SKM-1 treated with dmso at 0.1 percent for 144 hours (cell line): Measurements from ENCODE around the gene GAL.
A peak's percentile ranks its signal among the peaks of the same experiment; 100 is the strongest.

Experiments used
- DNase-seq: peaks from one replicate; lab custom pipeline; 2025; ENCODE audit not compliant: unreplicated experiment; lab: John Stamatoyannopoulos, UW

GAL gene

GRCh38 chr11:68680541-68681231 lies 3.7 kb upstream of the GAL start:
- no peak for DNase-seq

- peak; percentile 76 for DNase-seq
Measured at GRCh38 chr11:68682531-68682961, 1.8 kb upstream of the GAL start.

- no peak for DNase-seq
Measured at GRCh38 chr11:68683121-68683520, 1.2 kb upstream of the GAL start.

- DNase-seq = no peak
Measured at GRCh38 chr11:68683536-68684384, 584 bp upstream of the GAL start.

- DNase-seq = no peak
Measured at GRCh38 chr11:68685656-68686380, 1.5 kb downstream of the GAL start.

GRCh38 chr11:68686486-68686885 lies 2.1 kb downstream of the GAL start:
- DNase-seq = no peak

- no peak for DNase-seq
Measured at GRCh38 chr11:68687311-68687710, 3.0 kb downstream of the GAL start.

GRCh38 chr11:68687986-68688385 lies 3.6 kb downstream of the GAL start:
- DNase-seq = no peak

- no peak for DNase-seq
Measured at GRCh38 chr11:68688881-68689280, 4.5 kb downstream of the GAL start.

- no peak for DNase-seq
Measured at GRCh38 chr11:68689737-68690625, 5.6 kb downstream of the GAL start.

GRCh38 chr11:68690671-68691401 lies 6.5 kb downstream of the GAL start:
- DNase-seq = no peak

GRCh38 chr11:68691402-68691784 lies 7.0 kb downstream of the GAL start:
- DNase-seq = no peak

- no peak for DNase-seq
Measured at GRCh38 chr11:68692115-68692514, 7.8 kb downstream of the GAL start.

GRCh38 chr11:68692871-68693483 lies 8.6 kb downstream of the GAL start:
- DNase-seq = no peak

GRCh38 chr11:68693484-68693882 lies 9.1 kb downstream of the GAL start:
- DNase-seq = no peak

GRCh38 chr11:68694431-68695297 lies 10.3 kb downstream of the GAL start:
- DNase-seq = no peak

- DNase-seq = no peak
Measured at GRCh38 chr11:68695531-68695930, 11.2 kb downstream of the GAL start.

- no peak for DNase-seq
Measured at GRCh38 chr11:68698993-68699392, 14.6 kb downstream of the GAL start.

GRCh38 chr11:68704887-68705286 lies 20.5 kb downstream of the GAL start:
- no peak for DNase-seq
